B cell (primary cell): Measurements from ENCODE around the gene WNT11. TPM values are rescaled to one million over a fixed set of nuclear protein-coding genes. Genes with fewer than 3 reads are reported as not detected.

ENCODE experiments used
- ATAC-seq: fragments of 200-7000 bp; cut with Tn5 transposase; one replicate; pipeline ENCODE4 v1.10.0; 2021; ENCODE audit warnings: low read depth, mild to moderate bottlenecking, moderate number of reproducible peaks, moderate library complexity
- CTCF ChIA-PET: fragments of 350-600 bp; sonication (Branson Sonifier 250); formaldehyde crosslinking; loops from one replicate; lab custom pipeline; 2021; ENCODE audit warnings: antibody characterized with exemption, inconsistent platforms; lab: Charles Lee
- POLR2A ChIA-PET: fragments of 350-600 bp; sonication (Branson Sonifier 250); formaldehyde crosslinking; loops from one replicate; lab custom pipeline; 2021; ENCODE audit warnings: antibody characterized with exemption; lab: Charles Lee
- DNase-seq: peaks from one replicate; pipeline ENCODE4 v3.0.0; 2013
- H2AFZ ChIP-seq: 2 replicates; pipeline ENCODE4 v1.6.1; 2012; ENCODE audit warnings: mild to moderate bottlenecking, low read depth, low read length; ENCODE audit not compliant: insufficient read depth, poor library complexity, severe bottlenecking
- H3K27ac ChIP-seq, 2 donors: 1 replicate in 1 of 2; 2 replicates in 1 of 2; pipeline ENCODE4 v1.5.1; 2012 to 2013; ENCODE audit warnings: low read length in 2 of 2, mild to moderate bottlenecking in 2 of 2, moderate library complexity in 1 of 2
- H3K27me3 ChIP-seq, 4 experiments: fragments of 200-600 bp in 1 of 4; sonication (generic) in 1 of 4; replicated peaks in 1 of 4; 1 replicate in 2 of 4; 2 replicates in 2 of 4; pipeline versions ENCODE4 v1.6.1 to v1.7.0; 2013 to 2016; ENCODE audit warnings: low read length in 3 of 4, mild to moderate bottlenecking in 2 of 4, mixed read lengths in 1 of 4, moderate library complexity in 1 of 4; ENCODE audit not compliant: insufficient read depth in 4 of 4, control insufficient read depth in 3 of 4; ENCODE audit errors: control extremely low read depth in 1 of 4
- H3K36me3 ChIP-seq, 2 experiments: replicated peaks in 1 of 2; 1 replicate in 1 of 2; 2 replicates in 1 of 2; pipeline versions ENCODE4 v1.6.1 to v1.7.1; 2013; ENCODE audit warnings: low read length in 1 of 2; ENCODE audit not compliant: insufficient read depth in 2 of 2, control insufficient read depth in 1 of 2; ENCODE audit errors: control extremely low read depth in 1 of 2, extremely low read depth in 1 of 2
- H3K4me1 ChIP-seq, 2 donors: fragments of 200-600 bp in 1 of 2; sonication (generic) in 1 of 2; 1 replicate in 1 of 2; 2 replicates in 1 of 2; pipeline versions ENCODE4 v1.5.1 to v1.6.1; 2013 to 2017; ENCODE audit warnings: low read length in 2 of 2; ENCODE audit not compliant: control insufficient read depth in 2 of 2, insufficient read depth in 2 of 2
- H3K4me2 ChIP-seq: replicated peaks from 2 replicates; pipeline ENCODE3; 2012; ENCODE audit warnings: mild to moderate bottlenecking, low read depth, low read length; ENCODE audit not compliant: poor library complexity, severe bottlenecking
- H3K4me3 ChIP-seq, 5 experiments: fragments of 200-600 bp in 1 of 5; sonication (generic) in 1 of 5; 1 replicate in 3 of 5; 2 replicates in 2 of 5; pipeline versions ENCODE4 v1.5.1 to v1.7.0; 2011 to 2016; ENCODE audit warnings: low read length in 4 of 5, mild to moderate bottlenecking in 4 of 5, low read depth in 2 of 5, control low read depth in 1 of 5, moderate library complexity in 1 of 5; ENCODE audit not compliant: insufficient read depth in 1 of 5; ENCODE audit errors: control extremely low read depth in 1 of 5, extremely low read depth in 1 of 5
- H3K79me2 ChIP-seq: fragments of 200-600 bp; sonication (generic); one replicate; pipeline ENCODE4 v1.6.0; 2016; ENCODE audit warnings: low read length; ENCODE audit not compliant: control insufficient read depth, insufficient read depth
- H3K9ac ChIP-seq: fragments of 200-600 bp; sonication (generic); 2 replicates; pipeline ENCODE4 v1.6.1; 2017; ENCODE audit warnings: mild to moderate bottlenecking, low read length, moderate library complexity
- H3K9me3 ChIP-seq, 3 donors: one replicate each; pipeline versions ENCODE4 v1.6.1 to v1.7.1; 2013; ENCODE audit warnings: low read length in 2 of 3; ENCODE audit not compliant: control insufficient read depth in 2 of 3, insufficient read depth in 1 of 3; ENCODE audit errors: control extremely low read depth in 1 of 3
- H4K20me1 ChIP-seq: 2 replicates; pipeline ENCODE4 v1.6.0; 2012; ENCODE audit warnings: mild to moderate bottlenecking, low read length; ENCODE audit not compliant: insufficient read depth, control insufficient read depth, poor library complexity, severe bottlenecking
- H3K27ac Mint-ChIP-seq: one replicate; pipeline ENCODE4 v1.8.0; 2021; ENCODE audit warnings: mixed read lengths
- H3K27me3 Mint-ChIP-seq: one replicate; pipeline ENCODE4 v1.8.0; 2021; ENCODE audit warnings: mixed read lengths
- H3K4me1 Mint-ChIP-seq: one replicate; pipeline ENCODE4 v1.8.0; 2021; ENCODE audit warnings: mixed read lengths
- H3K4me3 Mint-ChIP-seq: one replicate; pipeline ENCODE4 v1.8.0; 2021; ENCODE audit warnings: mixed read lengths
- H3K9me3 Mint-ChIP-seq: one replicate; pipeline ENCODE4 v1.8.0; 2022; ENCODE audit warnings: mixed read lengths; ENCODE audit not compliant: insufficient read depth
- EZH2 ChIP-seq: IDR thresholded peaks from 2 replicates; pipeline ENCODE4 v1.6.1; 2012; ENCODE audit warnings: borderline replicate concordance, low read depth, mild to moderate bottlenecking, moderate library complexity, low read length; ENCODE audit not compliant: insufficient read depth, poor library complexity, severe bottlenecking
- WGBS: methylation state at CpG from one replicate; pipeline ENCODE4 v1.1.5; 2013; ENCODE audit warnings: missing lambda C conversion rate; ENCODE audit not compliant: insufficient coverage; 5-methylcytosine and 5-hydroxymethylcytosine counted together
- intact Hi-C: fragments of 100-400 bp; cut with micrococcal nuclease; formaldehyde crosslinking; loops from one replicate; pipeline ENCODE4 v1.10.0; 2022
- polyA plus RNA-seq: library from polyadenylated mRNA; depleted of rRNA; stranded (reverse); fragments of >200 nt; gene quantifications from 2 replicates; pipeline ENCODE4 v1.2.3, GENCODE V29; 2012
- total RNA-seq, 2 donors: library from RNA; stranded (reverse); fragments of 120-200 nt in 1 of 2; gene quantifications; 1 replicate in 1 of 2; 2 replicates in 1 of 2; pipeline versions ENCODE4 v1.2.3 to v1.2.4, GENCODE V29; 2013 to 2022
- TF ChIP-seq, protein P1 (sequence below): fragments of 200-600 bp; IDR thresholded peaks from one replicate; pipeline ENCODE4 v1.8.0; 2022; ENCODE audit warnings: antibody characterized with exemption, mild to moderate bottlenecking

Gene WNT11
- total and polyA plus RNA-seq, 2 donors (not counting 1 experiment from before 2014, with no cell fraction given): 0.39 TPM; not detected in 1

DNA sequence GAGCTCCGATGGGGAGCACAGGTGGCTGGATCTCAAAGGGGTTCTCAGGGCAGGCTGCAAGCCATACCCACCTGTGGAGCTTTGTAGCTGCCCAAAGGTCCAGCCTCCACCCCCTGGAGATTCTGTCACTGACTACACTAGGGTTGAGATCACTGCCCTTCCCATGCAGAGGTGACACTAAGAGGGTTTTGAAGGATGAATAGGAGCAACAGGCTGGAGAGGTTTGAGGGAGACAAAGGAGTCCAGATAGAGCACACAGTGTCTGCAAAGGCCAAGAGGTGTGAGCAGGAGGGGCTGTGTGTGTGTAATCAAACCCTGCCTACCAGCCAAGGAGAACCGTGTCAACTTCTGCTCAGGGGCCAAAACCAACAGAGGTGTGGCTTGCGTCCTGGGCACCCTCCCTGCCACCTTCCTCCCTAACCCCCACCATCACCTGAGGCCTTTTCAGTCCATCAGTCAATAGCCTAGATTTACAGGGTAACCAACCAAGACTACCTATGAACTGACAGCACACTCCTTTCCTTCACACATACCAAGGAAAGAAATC is 43.0 kb upstream of the WNT11 start:
- no peak overlapping the region for H2AFZ ChIP-seq
- Mint-ChIP-seq H3K4me3 (no peak overlapping the region), H3K27me3 (peaks cover 16% of the 10 kb centered on the region), H3K4me1 (no peaks in the 10 kb centered on the region), H3K27ac (no peak overlapping the region), H3K9me3 (peaks cover 3% of the 10 kb centered on the region)
- H3K27ac ChIP-seq: no peak overlapping the region
- CTCF ChIA-PET: interaction anchor here (0.7 kb wide), 1 partner anchor 64 kb away, joined by 3 read pairs; no protein-coding TSS in a partner anchor
- H3K9me3 ChIP-seq: peaks cover 0 to 29% (median 15%) of the 10 kb centered on the region in 3 donors
- ATAC-seq: no peak
- H3K79me2 ChIP-seq: no peaks in the 10 kb centered on the region
- H3K9ac ChIP-seq: no peak overlapping the region
- H3K4me1 ChIP-seq: no peaks in the 10 kb centered on the region
- DNase-seq: no peak
- intact Hi-C loops: no loop called here
- 86% methylated on average over 3 of the region's 3 CpGs for WGBS
- H4K20me1 ChIP-seq: no peaks in the 10 kb centered on the region
- no peak overlapping the region for H3K4me3 ChIP-seq
- no peak for TF ChIP-seq EZH2
- TF ChIP-seq, protein P1, sequence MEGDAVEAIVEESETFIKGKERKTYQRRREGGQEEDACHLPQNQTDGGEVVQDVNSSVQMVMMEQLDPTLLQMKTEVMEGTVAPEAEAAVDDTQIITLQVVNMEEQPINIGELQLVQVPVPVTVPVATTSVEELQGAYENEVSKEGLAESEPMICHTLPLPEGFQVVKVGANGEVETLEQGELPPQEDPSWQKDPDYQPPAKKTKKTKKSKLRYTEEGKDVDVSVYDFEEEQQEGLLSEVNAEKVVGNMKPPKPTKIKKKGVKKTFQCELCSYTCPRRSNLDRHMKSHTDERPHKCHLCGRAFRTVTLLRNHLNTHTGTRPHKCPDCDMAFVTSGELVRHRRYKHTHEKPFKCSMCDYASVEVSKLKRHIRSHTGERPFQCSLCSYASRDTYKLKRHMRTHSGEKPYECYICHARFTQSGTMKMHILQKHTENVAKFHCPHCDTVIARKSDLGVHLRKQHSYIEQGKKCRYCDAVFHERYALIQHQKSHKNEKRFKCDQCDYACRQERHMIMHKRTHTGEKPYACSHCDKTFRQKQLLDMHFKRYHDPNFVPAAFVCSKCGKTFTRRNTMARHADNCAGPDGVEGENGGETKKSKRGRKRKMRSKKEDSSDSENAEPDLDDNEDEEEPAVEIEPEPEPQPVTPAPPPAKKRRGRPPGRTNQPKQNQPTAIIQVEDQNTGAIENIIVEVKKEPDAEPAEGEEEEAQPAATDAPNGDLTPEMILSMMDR: no peak
- H3K27me3 ChIP-seq: no peaks in the 10 kb centered on the region
- H3K4me2 ChIP-seq: no peak overlapping the region
- POLR2A ChIA-PET: no interaction called here
- no peaks in the 10 kb centered on the region for H3K36me3 ChIP-seq

DNA sequence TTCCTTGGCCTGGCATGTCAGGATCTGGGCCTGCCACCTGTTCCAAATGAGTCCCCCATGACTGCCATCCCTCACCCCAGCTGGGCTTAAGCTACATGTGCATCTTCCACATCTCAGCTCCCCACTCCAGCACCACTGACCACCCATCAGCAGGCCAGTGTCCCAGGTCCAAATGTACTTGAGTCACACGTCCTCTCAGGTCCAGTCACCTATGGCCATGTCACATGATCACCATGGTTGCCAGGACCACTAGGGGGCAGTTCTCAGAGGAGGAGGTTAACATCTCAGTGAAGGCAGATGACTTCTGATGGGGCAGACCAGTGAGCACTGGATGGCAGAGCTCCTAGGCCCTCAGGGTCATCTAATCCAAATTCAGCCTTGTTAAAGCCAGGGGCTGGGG is 41.9 kb upstream of the WNT11 start:
- no peak overlapping the region for H3K4me3 ChIP-seq
- no peak overlapping the region for H3K27ac ChIP-seq
- ChIA-PET POLR2A (no interaction called here), CTCF (interaction anchor here (0.7 kb wide), 1 partner anchor 65 kb away, joined by 3 read pairs; no protein-coding TSS in a partner anchor)
- DNase-seq: no peak
- no peaks in the 10 kb centered on the region for H4K20me1 ChIP-seq
- Mint-ChIP-seq H3K9me3 (peaks cover 3% of the 10 kb centered on the region), H3K4me3 (no peak overlapping the region), H3K27ac (no peak overlapping the region), H3K4me1 (no peaks in the 10 kb centered on the region), H3K27me3 (peaks cover 12% of the 10 kb centered on the region)
- no peak for TF ChIP-seq EZH2
- TF ChIP-seq, protein P1: no peak
- no peak overlapping the region for H3K4me2 ChIP-seq
- peaks cover 0 to 29% (median 15%) of the 10 kb centered on the region in 3 donors for H3K9me3 ChIP-seq
- ATAC-seq: no peak
- H3K36me3 ChIP-seq: no peaks in the 10 kb centered on the region
- no peak overlapping the region for H3K9ac ChIP-seq
- WGBS: 100% methylated on average over 1 of the region's 1 CpG
- H3K4me1 ChIP-seq: no peaks in the 10 kb centered on the region
- intact Hi-C loops: no loop called here
- no peaks in the 10 kb centered on the region for H3K79me2 ChIP-seq
- H2AFZ ChIP-seq: no peak overlapping the region
- no peaks in the 10 kb centered on the region for H3K27me3 ChIP-seq
